ENCODE data around the gene EMILIN2.
A peak's percentile ranks its signal among the peaks of the same experiment; 100 is the strongest.

EMILIN2 gene

GRCh38 chr18:2887470-2887869 lies 40.7 kb downstream of the EMILIN2 start:
- no peak for DNase-seq (ENCODE audit: low read depth in 2 of 2)
- TF ChIP-seq CTCF (IDR thresholded peaks at IDR 0.05; ENCODE audit: low read depth, low read length) = no peak
- no peak overlapping the region for H3K4me3 ChIP-seq (replicated peaks in 1 of 2; ENCODE audit: low read depth in 2 of 2, low read length in 2 of 2)

- peak; percentile 40 to 41 for DNase-seq (ENCODE audit: low read depth in 2 of 2)
- TF ChIP-seq CTCF (IDR thresholded peaks at IDR 0.05; ENCODE audit: low read depth, low read length) = no peak
- H3K4me3 ChIP-seq (replicated peaks in 1 of 2; ENCODE audit: low read depth in 2 of 2, low read length in 2 of 2) = no peak overlapping the region
Observed at GRCh38 chr18:2889761-2890192, 43.0 kb downstream of the EMILIN2 start.

GRCh38 chr18:2890606-2891005 lies 43.8 kb downstream of the EMILIN2 start:
- no peak for DNase-seq (ENCODE audit: low read depth in 2 of 2)
- no peak overlapping the region for H3K4me3 ChIP-seq (replicated peaks in 1 of 2; ENCODE audit: low read depth in 2 of 2, low read length in 2 of 2)
- TF ChIP-seq CTCF (IDR thresholded peaks at IDR 0.05; ENCODE audit: low read depth, low read length) = no peak

- DNase-seq (ENCODE audit: low read depth in 2 of 2) = no peak
- no peak overlapping the region for H3K4me3 ChIP-seq (replicated peaks in 1 of 2; ENCODE audit: low read depth in 2 of 2, low read length in 2 of 2)
- no peak for TF ChIP-seq CTCF (IDR thresholded peaks at IDR 0.05; ENCODE audit: low read depth, low read length)
Observed at GRCh38 chr18:2891526-2892431, 45.0 kb downstream of the EMILIN2 start.

GRCh38 chr18:2893056-2893455 lies 46.2 kb downstream of the EMILIN2 start:
- no peak for TF ChIP-seq CTCF (IDR thresholded peaks at IDR 0.05; ENCODE audit: low read depth, low read length)
- DNase-seq (ENCODE audit: low read depth in 2 of 2) = no peak
- no peak overlapping the region for H3K4me3 ChIP-seq (replicated peaks in 1 of 2; ENCODE audit: low read depth in 2 of 2, low read length in 2 of 2)

- no peak overlapping the region for H3K4me3 ChIP-seq (replicated peaks in 1 of 2; ENCODE audit: low read depth in 2 of 2, low read length in 2 of 2)
- TF ChIP-seq CTCF (IDR thresholded peaks at IDR 0.05; ENCODE audit: low read depth, low read length) = no peak
- DNase-seq (ENCODE audit: low read depth in 2 of 2) = no peak
Observed at GRCh38 chr18:2893676-2894075, 46.9 kb downstream of the EMILIN2 start.
